HepG2 (cell line): Measurements from ENCODE around the gene TBC1D10A. TPM values are rescaled to one million over a fixed set of nuclear protein-coding genes. Genes with fewer than 3 reads are reported as not detected.

ENCODE experiments used
- ARID3A ChIP-seq: IDR thresholded peaks from 2 replicates; pipeline ENCODE4 v1.6.1; 2012; ENCODE audit warnings: low read depth, low read length, improper control_type of control experiment
- ETS1 ChIP-seq: sonication (generic); formaldehyde crosslinking; IDR thresholded peaks from 2 replicates; pipeline ENCODE4 v1.4.0; 2020; ENCODE audit warnings: missing genetic modification reagents
- HBP1 ChIP-seq: IDR thresholded peaks from 2 replicates; pipeline ENCODE4 v1.6.1; 2016; ENCODE audit warnings: low read depth, control low read depth
- MAFF ChIP-seq: IDR thresholded peaks from 2 replicates; pipeline ENCODE4 v1.6.1; 2011; ENCODE audit warnings: low read depth, low read length, improper control_type of control experiment
- MLXIP ChIP-seq: sonication (generic); formaldehyde crosslinking; IDR thresholded peaks from 2 replicates; pipeline ENCODE4 v1.9.0; 2021; ENCODE audit warnings: missing genetic modification reagents, borderline replicate concordance
- NKX3-1 ChIP-seq: sonication (generic); formaldehyde crosslinking; IDR thresholded peaks from 2 replicates; pipeline ENCODE4 v1.5.0; 2020; ENCODE audit warnings: missing genetic modification reagents
- RAD51 ChIP-seq: fragments of 450-650 bp; IDR thresholded peaks from 2 replicates; pipeline ENCODE4 v1.6.1; 2016; ENCODE audit warnings: borderline replicate concordance
- REXO4 ChIP-seq: sonication (generic); formaldehyde crosslinking; IDR thresholded peaks from 2 replicates; pipeline ENCODE4 v1.8.0; 2022; ENCODE audit warnings: missing genetic modification reagents, mild to moderate bottlenecking, borderline replicate concordance
- THYN1 ChIP-seq: sonication (generic); formaldehyde crosslinking; IDR thresholded peaks from 2 replicates; pipeline ENCODE4 v1.8.1; 2023; ENCODE audit warnings: low read depth, mild to moderate bottlenecking, moderate library complexity, missing genetic modification reagents, borderline replicate concordance
- ZFP82 ChIP-seq: sonication (generic); formaldehyde crosslinking; IDR thresholded peaks from 2 replicates; pipeline ENCODE4 v1.5.1; 2020; ENCODE audit warnings: mild to moderate bottlenecking, missing genetic modification reagents, borderline replicate concordance
- ZNF142 ChIP-seq: sonication (generic); formaldehyde crosslinking; IDR thresholded peaks from 2 replicates; pipeline ENCODE4 v1.4.0; 2020; ENCODE audit warnings: missing genetic modification reagents
- ZNF597 ChIP-seq: sonication (generic); formaldehyde crosslinking; IDR thresholded peaks from 2 replicates; pipeline ENCODE4 v1.5.0; 2020; ENCODE audit warnings: missing genetic modification reagents
- ZNF782 ChIP-seq: sonication (generic); formaldehyde crosslinking; IDR thresholded peaks from 2 replicates; pipeline ENCODE4 v1.4.0; 2020; ENCODE audit warnings: missing genetic modification reagents, mild to moderate bottlenecking, borderline replicate concordance
- polyA plus RNA-seq, 8 experiments: library from polyadenylated mRNA; depleted of rRNA in 3 of 8; stranded (reverse) in 7 of 8; unstranded in 1 of 8; fragments of >200 nt; fragmentation: Illumina TruSeq in 4 of 8; extraction: Trizol in 4 of 8; gene quantifications; 2 replicates each; pipeline versions ENCODE4 v1.2.1 to v1.2.3, GENCODE V29; 2011 to 2016; ENCODE audit warnings: low read depth in 4 of 8, missing spikeins in 1 of 8, mixed read lengths in 1 of 8; ENCODE audit not compliant: insufficient read depth in 1 of 8
- total RNA-seq, 5 experiments: library from RNA; depleted of rRNA; stranded (reverse); fragments of >200 nt; fragmentation: Illumina TruSeq; extraction: Trizol; gene quantifications; 2 replicates each; pipeline ENCODE4 v1.2.3, GENCODE V29; 2016; ENCODE audit warnings: low read depth in 1 of 5

TBC1D10A gene
- total and polyA plus RNA-seq, 2 of the 13 experiments (the other 11 are each of a cell fraction or from before 2014, with no cell fraction given), result 4.2 to 4.9 TPM

- TF ChIP-seq ZNF142 (CRISPR knock-in tag) (no peak), REXO4 (no peak), ZNF782 (CRISPR knock-in tag) (no peak), MAFF (no peak), ZNF597 (CRISPR knock-in tag) (no peak), HBP1 (CRISPR knock-in tag) (no peak), ZFP82 (CRISPR knock-in tag) (no peak), RAD51 (no peak), THYN1 (CRISPR knock-in tag) (no peak), NKX3-1 (CRISPR knock-in tag) (no peak), ARID3A (no peak), ETS1 (CRISPR knock-in tag) (no peak), MLXIP (CRISPR knock-in tag) (no peak)
Observed at GRCh38 chr22:30326706-30327362, at the start of gene TBC1D10A (continued).
